ENCODE measurements around the gene UBE2F.

GRCh38 chr2:237964578-237965404 is 2.0 kb upstream of the UBE2F start:
- TF ChIP-seq MAZ (IDR thresholded peaks at IDR 0.05; ENCODE audit: borderline replicate concordance, low read depth, low read length): no peak
- TF ChIP-seq USF2 (IDR thresholded peaks at IDR 0.05; ENCODE audit: low read depth, low read length): no peak
- TF ChIP-seq, protein P1, sequence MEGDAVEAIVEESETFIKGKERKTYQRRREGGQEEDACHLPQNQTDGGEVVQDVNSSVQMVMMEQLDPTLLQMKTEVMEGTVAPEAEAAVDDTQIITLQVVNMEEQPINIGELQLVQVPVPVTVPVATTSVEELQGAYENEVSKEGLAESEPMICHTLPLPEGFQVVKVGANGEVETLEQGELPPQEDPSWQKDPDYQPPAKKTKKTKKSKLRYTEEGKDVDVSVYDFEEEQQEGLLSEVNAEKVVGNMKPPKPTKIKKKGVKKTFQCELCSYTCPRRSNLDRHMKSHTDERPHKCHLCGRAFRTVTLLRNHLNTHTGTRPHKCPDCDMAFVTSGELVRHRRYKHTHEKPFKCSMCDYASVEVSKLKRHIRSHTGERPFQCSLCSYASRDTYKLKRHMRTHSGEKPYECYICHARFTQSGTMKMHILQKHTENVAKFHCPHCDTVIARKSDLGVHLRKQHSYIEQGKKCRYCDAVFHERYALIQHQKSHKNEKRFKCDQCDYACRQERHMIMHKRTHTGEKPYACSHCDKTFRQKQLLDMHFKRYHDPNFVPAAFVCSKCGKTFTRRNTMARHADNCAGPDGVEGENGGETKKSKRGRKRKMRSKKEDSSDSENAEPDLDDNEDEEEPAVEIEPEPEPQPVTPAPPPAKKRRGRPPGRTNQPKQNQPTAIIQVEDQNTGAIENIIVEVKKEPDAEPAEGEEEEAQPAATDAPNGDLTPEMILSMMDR (conservative IDR thresholded peaks at IDR 0.05; ENCODE audit: low read depth, low read length): no peak
- TF ChIP-seq POLR2A (IDR thresholded peaks at IDR 0.05; ENCODE audit: low read depth, low read length): no peak
- no peak for TF ChIP-seq CHD1 (IDR thresholded peaks at IDR 0.05; ENCODE audit: low read depth, low read length)
- TF ChIP-seq RAD21 (IDR thresholded peaks at IDR 0.05; ENCODE audit: low read length): no peak
- TF ChIP-seq CEBPB (IDR thresholded peaks at IDR 0.05; ENCODE audit: low read depth, low read length): peak; percentile 88
- TF ChIP-seq RFX5 (IDR thresholded peaks at IDR 0.05; ENCODE audit: low read depth, low read length): no peak
- no peak for TF ChIP-seq MXI1 (IDR thresholded peaks at IDR 0.05; ENCODE audit: borderline replicate concordance, low read depth, low read length)
- no peak for TF ChIP-seq BHLHE40 (IDR thresholded peaks at IDR 0.05; ENCODE audit: low read depth, low read length)
- no peak for TF ChIP-seq FOS (IDR thresholded peaks at IDR 0.05; ENCODE audit: low read depth, low read length)
